ENCODE results near the gene TARM1. TPM values are rescaled to one million over a fixed set of nuclear protein-coding genes. Genes with fewer than 3 reads are reported as not detected.
"Not testable (repeated sequence)": the region's sequence is repeated elsewhere in the genome, so short reads cannot be mapped to it uniquely, and the experiment has no call there.

The TARM1 gene
- total RNA-seq, 5 donors from 2014 or later (not counting 1 experiment from before 2014, with no cell fraction given), result not detected

- Histone ChIP-seq H3K4me1 (ENCODE audit: control insufficient read depth in 1 of 2, extremely low read depth in 1 of 2, insufficient read depth in 2 of 2, low read length in 2 of 2) (peaks cover 2 to 21% of the 10 kb centered on the region in 2 experiments), H3K27me3 (replicated peaks in 1 of 2; ENCODE audit: control insufficient read depth in 2 of 2, extremely low read depth in 1 of 2, insufficient read depth in 2 of 2, low read length in 1 of 2) (peaks cover 3 to 28% of the 10 kb centered on the region in 2 experiments), H3K4me3 (ENCODE audit: control insufficient read depth in 1 of 2, extremely low read depth in 1 of 2, low read length in 1 of 2) (peak overlapping the region; percentile 38 to 62)
- DNase-seq (peak in 31 of 35 experiments; percentile 15 to 72 (median 44)), ATAC-seq (replicated peaks in 1 of 4) (peak; percentile 82 to 89 (median 86))
- H3K9me3 ChIP-seq; H3K9me3 Mint-ChIP-seq; H3K36me3 Mint-ChIP-seq; POLR2A ChIA-PET; H3K27ac ChIP-seq (ENCODE audit: low read length); H3K36me3 ChIP-seq (ENCODE audit: control insufficient read depth in 2 of 2, extremely low read depth in 1 of 2, insufficient read depth in 1 of 2, low read length in 1 of 2): not testable (repeated sequence)
- Mint-ChIP-seq H3K27ac (peak overlapping the region; percentile 74 to 79), H3K4me1 (peaks cover 14 to 15% (median 14%) of the 10 kb centered on the region in 3 donors), H3K27me3 (peaks cover 10 to 16% of the 10 kb centered on the region in 2 donors), H3K4me3 (peak overlapping the region; percentile 74 to 80 (median 79))
- 1% methylated on average over 46 of the region's 46 CpGs for WGBS (ENCODE audit: insufficient coverage)
- CTCF ChIA-PET, result interaction anchor here (0.5 to 1.2 kb wide), 6 partner anchors 37 to 1051 kb away, joined by 3 to 4 read pairs (median 3); partner anchors contain the start of genes CNOT3 (in 1 of the 2), LILRB3 (in 1 of the 2) and MBOAT7 (in 1 of the 2)
Measured at GRCh38 chr19:54095859-54096616, 14.9 kb upstream of the TARM1 start.

- ATAC-seq (replicated peaks in 1 of 4), result no peak
Measured at GRCh38 chr19:54095136-54095858, 14.1 kb upstream of the TARM1 start.

GRCh38 chr19:54094426-54095000, 13.3 kb upstream of the TARM1 start:
- Mint-ChIP-seq H3K27me3 (peaks cover 10 to 20% of the 10 kb centered on the region in 2 donors), H3K4me3 (peak overlapping the region in 2 of 3 donors; percentile 3 to 79), H3K9me3 (no peaks in the 10 kb centered on the region), H3K27ac (no peak overlapping the region), H3K36me3 (no peaks in the 10 kb centered on the region), H3K4me1 (peaks cover 12 to 15% (median 14%) of the 10 kb centered on the region in 3 donors)
- H3K4me3 ChIP-seq (ENCODE audit: control insufficient read depth in 1 of 2, extremely low read depth in 1 of 2, low read length in 1 of 2), result no peak overlapping the region
- no peak overlapping the region for H3K27ac ChIP-seq (ENCODE audit: low read length)
- no peaks in the 10 kb centered on the region for H3K9me3 ChIP-seq
- CTCF ChIA-PET, result no interaction called here
- peaks cover 2 to 21% of the 10 kb centered on the region in 2 experiments for H3K4me1 ChIP-seq (ENCODE audit: control insufficient read depth in 1 of 2, extremely low read depth in 1 of 2, insufficient read depth in 2 of 2, low read length in 2 of 2)
- POLR2A ChIA-PET, result no interaction called here
- WGBS (ENCODE audit: insufficient coverage), result 45% methylated on average over 16 of the region's 17 CpGs
- DNase-seq (no peak), ATAC-seq (replicated peaks in 1 of 4) (no peak)
- no peaks in the 10 kb centered on the region for H3K36me3 ChIP-seq (ENCODE audit: control insufficient read depth in 2 of 2, extremely low read depth in 1 of 2, insufficient read depth in 1 of 2, low read length in 1 of 2)
- H3K27me3 ChIP-seq (replicated peaks in 1 of 2; ENCODE audit: control insufficient read depth in 2 of 2, extremely low read depth in 1 of 2, insufficient read depth in 2 of 2, low read length in 1 of 2), result peaks cover 3 to 34% of the 10 kb centered on the region in 2 experiments

More at GRCh38 chr19:54095136-54095858, 14.1 kb upstream of the TARM1 start:
- H3K4me1 Mint-ChIP-seq, result peaks cover 12 to 15% (median 14%) of the 10 kb centered on the region in 3 donors
- peak overlapping the region in 2 of 3 donors; percentile 74 to 79 for H3K4me3 Mint-ChIP-seq
- DNase-seq, result no peak
- no peak overlapping the region for H3K27ac Mint-ChIP-seq
- no peaks in the 10 kb centered on the region for H3K9me3 ChIP-seq
- H3K36me3 Mint-ChIP-seq, result no peaks in the 10 kb centered on the region
- peaks cover 10 to 20% of the 10 kb centered on the region in 2 donors for H3K27me3 Mint-ChIP-seq
- peaks cover 2 to 21% of the 10 kb centered on the region in 2 experiments for H3K4me1 ChIP-seq (ENCODE audit: control insufficient read depth in 1 of 2, extremely low read depth in 1 of 2, insufficient read depth in 2 of 2, low read length in 2 of 2)
- WGBS (ENCODE audit: insufficient coverage), result 70% methylated on average over 21 of the region's 22 CpGs
- H3K36me3 ChIP-seq (ENCODE audit: control insufficient read depth in 2 of 2, extremely low read depth in 1 of 2, insufficient read depth in 1 of 2, low read length in 1 of 2), result no peaks in the 10 kb centered on the region
- no peak overlapping the region for H3K27ac ChIP-seq (ENCODE audit: low read length)
- no peaks in the 10 kb centered on the region for H3K9me3 Mint-ChIP-seq
- ChIA-PET POLR2A (no interaction called here), CTCF (interaction anchor here (0.5 to 1.2 kb wide), 4 partner anchors 42 to 1051 kb away, joined by 3 to 4 read pairs (median 3); partner anchors contain the start of genes CNOT3 (in 1 of the 2) and MBOAT7 (in 1 of the 2))
- peak overlapping the region; percentile 38 to 62 for H3K4me3 ChIP-seq (ENCODE audit: control insufficient read depth in 1 of 2, extremely low read depth in 1 of 2, low read length in 1 of 2)
- peaks cover 3 to 28% of the 10 kb centered on the region in 2 experiments for H3K27me3 ChIP-seq (replicated peaks in 1 of 2; ENCODE audit: control insufficient read depth in 2 of 2, extremely low read depth in 1 of 2, insufficient read depth in 2 of 2, low read length in 1 of 2)

- CTCF ChIA-PET, result no interaction called here
- H3K4me3 Mint-ChIP-seq, result no peak overlapping the region
- H3K9me3 Mint-ChIP-seq, result peaks cover 0 to 9% (median 6%) of the 10 kb centered on the region in 3 donors
- H3K4me1 Mint-ChIP-seq, result no peaks in the 10 kb centered on the region
- Histone ChIP-seq H3K27ac (ENCODE audit: low read length) (no peak overlapping the region), H3K9me3 (peaks cover 2% of the 10 kb centered on the region), H3K4me1 (ENCODE audit: control insufficient read depth in 1 of 2, extremely low read depth in 1 of 2, insufficient read depth in 2 of 2, low read length in 2 of 2) (no peaks in the 10 kb centered on the region), H3K36me3 (ENCODE audit: control insufficient read depth in 2 of 2, extremely low read depth in 1 of 2, insufficient read depth in 1 of 2, low read length in 1 of 2) (no peaks in the 10 kb centered on the region), H3K4me3 (ENCODE audit: control insufficient read depth in 1 of 2, extremely low read depth in 1 of 2, low read length in 1 of 2) (no peak overlapping the region), H3K27me3 (replicated peaks in 1 of 2; ENCODE audit: control insufficient read depth in 2 of 2, extremely low read depth in 1 of 2, insufficient read depth in 2 of 2, low read length in 1 of 2) (peaks cover 0 to 16% of the 10 kb centered on the region in 2 experiments)
- DNase-seq (no peak), ATAC-seq (replicated peaks in 1 of 4) (no peak)
- H3K27me3 Mint-ChIP-seq, result peaks cover 9 to 11% of the 10 kb centered on the region in 2 donors
- H3K36me3 Mint-ChIP-seq, result no peaks in the 10 kb centered on the region
- POLR2A ChIA-PET, result no interaction called here
- H3K27ac Mint-ChIP-seq, result no peak overlapping the region
- WGBS (ENCODE audit: insufficient coverage), result 89% methylated on average over 3 of the region's 3 CpGs
Measured at GRCh38 chr19:54084410-54084809, 3.2 kb upstream of the TARM1 start.

GRCh38 chr19:54077334-54077733, 3.8 kb downstream of the TARM1 start:
- H3K9me3 Mint-ChIP-seq, result peaks cover 0 to 2% (median 0%) of the 10 kb centered on the region in 3 donors
- no peaks in the 10 kb centered on the region for H3K36me3 ChIP-seq (ENCODE audit: control insufficient read depth in 2 of 2, extremely low read depth in 1 of 2, insufficient read depth in 1 of 2, low read length in 1 of 2)
- DNase-seq, result no peak
- ChIA-PET POLR2A (no interaction called here), CTCF (interaction anchor here in 1 of 2 donors (0.7 kb wide), 1 partner anchor 150 kb away, joined by 8 read pairs; no protein-coding TSS in a partner anchor)
- no peaks in the 10 kb centered on the region for H3K36me3 Mint-ChIP-seq
- no peak for ATAC-seq (replicated peaks in 1 of 4)
- H3K27ac Mint-ChIP-seq, result no peak overlapping the region
- no CpG with 5 or more reads among the region's 5 CpGs for WGBS (ENCODE audit: insufficient coverage)
- H3K4me3 Mint-ChIP-seq, result no peak overlapping the region
- no peak overlapping the region for H3K4me3 ChIP-seq (ENCODE audit: control insufficient read depth in 1 of 2, extremely low read depth in 1 of 2, low read length in 1 of 2)
- peaks cover 0 to 18% of the 10 kb centered on the region in 2 experiments for H3K27me3 ChIP-seq (replicated peaks in 1 of 2; ENCODE audit: control insufficient read depth in 2 of 2, extremely low read depth in 1 of 2, insufficient read depth in 2 of 2, low read length in 1 of 2)
- H3K4me1 ChIP-seq (ENCODE audit: control insufficient read depth in 1 of 2, extremely low read depth in 1 of 2, insufficient read depth in 2 of 2, low read length in 2 of 2), result no peaks in the 10 kb centered on the region
- peaks cover 2% of the 10 kb centered on the region for H3K9me3 ChIP-seq
- H3K27ac ChIP-seq (ENCODE audit: low read length), result no peak overlapping the region
- H3K27me3 Mint-ChIP-seq, result peaks cover 0 to 5% of the 10 kb centered on the region in 2 donors
- no peaks in the 10 kb centered on the region for H3K4me1 Mint-ChIP-seq

GRCh38 chr19:54074851-54075250, 6.3 kb downstream of the TARM1 start:
- Histone ChIP-seq H3K9me3 (no peaks in the 10 kb centered on the region), H3K4me1 (ENCODE audit: control insufficient read depth in 1 of 2, extremely low read depth in 1 of 2, insufficient read depth in 2 of 2, low read length in 2 of 2) (no peaks in the 10 kb centered on the region), H3K27me3 (replicated peaks in 1 of 2; ENCODE audit: control insufficient read depth in 2 of 2, extremely low read depth in 1 of 2, insufficient read depth in 2 of 2, low read length in 1 of 2) (peaks cover 0 to 19% of the 10 kb centered on the region in 2 experiments), H3K4me3 (ENCODE audit: control insufficient read depth in 1 of 2, extremely low read depth in 1 of 2, low read length in 1 of 2) (no peak overlapping the region), H3K27ac (ENCODE audit: low read length) (no peak overlapping the region), H3K36me3 (ENCODE audit: control insufficient read depth in 2 of 2, extremely low read depth in 1 of 2, insufficient read depth in 1 of 2, low read length in 1 of 2) (no peaks in the 10 kb centered on the region)
- H3K9me3 Mint-ChIP-seq, result no peaks in the 10 kb centered on the region
- H3K4me1 Mint-ChIP-seq, result no peaks in the 10 kb centered on the region
- peaks cover 0 to 5% of the 10 kb centered on the region in 2 donors for H3K27me3 Mint-ChIP-seq
- H3K4me3 Mint-ChIP-seq, result no peak overlapping the region
- WGBS (ENCODE audit: insufficient coverage), result 83% methylated on average over 5 of the region's 9 CpGs
- no peaks in the 10 kb centered on the region for H3K36me3 Mint-ChIP-seq
- DNase-seq (no peak), ATAC-seq (replicated peaks in 1 of 4) (no peak)
- ChIA-PET POLR2A (no interaction called here), CTCF (no interaction called here)
- H3K27ac Mint-ChIP-seq, result no peak overlapping the region

All from T-cell (primary cell).